Measurements from ENCODE around the gene ANTXR1.

- TF ChIP-seq, protein P1, sequence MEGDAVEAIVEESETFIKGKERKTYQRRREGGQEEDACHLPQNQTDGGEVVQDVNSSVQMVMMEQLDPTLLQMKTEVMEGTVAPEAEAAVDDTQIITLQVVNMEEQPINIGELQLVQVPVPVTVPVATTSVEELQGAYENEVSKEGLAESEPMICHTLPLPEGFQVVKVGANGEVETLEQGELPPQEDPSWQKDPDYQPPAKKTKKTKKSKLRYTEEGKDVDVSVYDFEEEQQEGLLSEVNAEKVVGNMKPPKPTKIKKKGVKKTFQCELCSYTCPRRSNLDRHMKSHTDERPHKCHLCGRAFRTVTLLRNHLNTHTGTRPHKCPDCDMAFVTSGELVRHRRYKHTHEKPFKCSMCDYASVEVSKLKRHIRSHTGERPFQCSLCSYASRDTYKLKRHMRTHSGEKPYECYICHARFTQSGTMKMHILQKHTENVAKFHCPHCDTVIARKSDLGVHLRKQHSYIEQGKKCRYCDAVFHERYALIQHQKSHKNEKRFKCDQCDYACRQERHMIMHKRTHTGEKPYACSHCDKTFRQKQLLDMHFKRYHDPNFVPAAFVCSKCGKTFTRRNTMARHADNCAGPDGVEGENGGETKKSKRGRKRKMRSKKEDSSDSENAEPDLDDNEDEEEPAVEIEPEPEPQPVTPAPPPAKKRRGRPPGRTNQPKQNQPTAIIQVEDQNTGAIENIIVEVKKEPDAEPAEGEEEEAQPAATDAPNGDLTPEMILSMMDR (IDR thresholded peaks at IDR 0.05; ENCODE audit: control extremely low read depth in 1 of 3, insufficient read depth in 1 of 3, low read depth in 1 of 3, low read length in 3 of 3) = no peak
- no peak for TF ChIP-seq POLR2A (IDR thresholded peaks at IDR 0.05; ENCODE audit: control extremely low read depth in 1 of 2, low read depth in 2 of 2, low read length in 2 of 2)
- no peak for TF ChIP-seq RFX5 (IDR thresholded peaks at IDR 0.05; ENCODE audit: borderline replicate concordance, low read depth, low read length)
- no peak for TF ChIP-seq SIN3A (conservative IDR thresholded peaks at IDR 0.05 in 1 of 2, IDR thresholded peaks at IDR 0.05 in 1 of 2; ENCODE audit: low read depth in 1 of 2, low read length in 2 of 2)
- no peak for TF ChIP-seq SIRT6 (IDR thresholded peaks at IDR 0.05; ENCODE audit: low read length)
- TF ChIP-seq ATF3 (IDR thresholded peaks at IDR 0.05; ENCODE audit: insufficient read depth, low read depth, low read length) = no peak
- TF ChIP-seq BCL11A (IDR thresholded peaks at IDR 0.05; ENCODE audit: low read depth in 2 of 2, low read length in 2 of 2) = no peak
- no peak for TF ChIP-seq HDAC2 (IDR thresholded peaks at IDR 0.05; ENCODE audit: borderline replicate concordance in 1 of 2, low read depth in 2 of 2, low read length in 2 of 2)
- no peak for TF ChIP-seq RBBP5 (IDR thresholded peaks at IDR 0.05; ENCODE audit: borderline replicate concordance, low read depth, low read length)
- TF ChIP-seq EZH2 (IDR thresholded peaks at IDR 0.05; ENCODE audit: low read depth, low read length, severe bottlenecking) = no peak
Observed at GRCh38 chr2:69285379-69285894, 272.5 kb downstream of the ANTXR1 start.

Measured in H1 (cell line).